Measurements from ENCODE around the gene CNOT1.
A peak's percentile ranks its signal among the peaks of the same experiment; 100 is the strongest.
"Not testable (repeated sequence)": the region's sequence is repeated elsewhere in the genome, so short reads cannot be mapped to it uniquely, and the experiment has no call there.

The CNOT1 gene

DNA sequence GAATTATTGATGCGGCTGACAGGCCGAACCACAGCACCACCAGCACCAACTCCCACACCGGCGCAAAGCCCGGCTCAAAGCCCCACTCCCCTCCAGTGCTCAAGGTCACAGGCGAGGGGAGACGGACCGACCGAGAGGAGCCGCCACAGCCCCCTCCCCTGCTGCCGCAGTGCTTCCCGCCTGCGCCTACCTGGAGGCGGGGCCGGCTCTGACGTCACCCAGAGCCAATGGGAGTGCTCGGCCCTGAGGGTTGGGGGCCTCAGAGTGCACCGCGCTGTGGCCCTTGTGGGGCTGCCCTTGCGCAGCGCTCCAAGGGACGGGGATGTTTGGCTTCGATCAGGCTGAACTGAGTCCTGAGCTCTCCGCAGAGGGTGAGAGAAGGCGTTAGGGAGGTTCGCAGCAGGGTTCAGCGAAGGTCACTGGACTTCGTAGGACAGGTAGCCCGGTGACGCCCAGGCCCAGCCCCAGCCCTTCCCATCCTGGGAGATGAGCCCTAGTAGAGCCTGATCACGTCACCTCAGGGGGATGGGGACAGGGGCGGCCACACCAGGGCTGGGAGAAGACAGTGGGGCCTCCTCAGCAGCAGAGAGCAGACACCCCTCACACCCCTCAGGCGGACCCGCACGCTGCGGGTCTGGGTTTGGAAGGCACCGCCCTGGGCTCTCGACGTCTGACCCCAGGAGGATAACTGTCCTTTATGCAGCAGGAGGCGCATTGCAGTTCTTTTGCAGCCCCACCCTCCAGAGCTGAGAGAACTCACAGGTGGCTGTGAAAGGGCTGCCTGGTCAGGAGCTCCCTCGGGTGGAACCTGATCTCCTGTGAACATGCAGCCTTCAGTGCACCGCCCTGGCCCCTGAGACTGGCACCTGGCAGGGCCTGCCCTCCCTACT, 128.1 kb downstream of the CNOT1 start:
- no peak for DNase-seq

DNA sequence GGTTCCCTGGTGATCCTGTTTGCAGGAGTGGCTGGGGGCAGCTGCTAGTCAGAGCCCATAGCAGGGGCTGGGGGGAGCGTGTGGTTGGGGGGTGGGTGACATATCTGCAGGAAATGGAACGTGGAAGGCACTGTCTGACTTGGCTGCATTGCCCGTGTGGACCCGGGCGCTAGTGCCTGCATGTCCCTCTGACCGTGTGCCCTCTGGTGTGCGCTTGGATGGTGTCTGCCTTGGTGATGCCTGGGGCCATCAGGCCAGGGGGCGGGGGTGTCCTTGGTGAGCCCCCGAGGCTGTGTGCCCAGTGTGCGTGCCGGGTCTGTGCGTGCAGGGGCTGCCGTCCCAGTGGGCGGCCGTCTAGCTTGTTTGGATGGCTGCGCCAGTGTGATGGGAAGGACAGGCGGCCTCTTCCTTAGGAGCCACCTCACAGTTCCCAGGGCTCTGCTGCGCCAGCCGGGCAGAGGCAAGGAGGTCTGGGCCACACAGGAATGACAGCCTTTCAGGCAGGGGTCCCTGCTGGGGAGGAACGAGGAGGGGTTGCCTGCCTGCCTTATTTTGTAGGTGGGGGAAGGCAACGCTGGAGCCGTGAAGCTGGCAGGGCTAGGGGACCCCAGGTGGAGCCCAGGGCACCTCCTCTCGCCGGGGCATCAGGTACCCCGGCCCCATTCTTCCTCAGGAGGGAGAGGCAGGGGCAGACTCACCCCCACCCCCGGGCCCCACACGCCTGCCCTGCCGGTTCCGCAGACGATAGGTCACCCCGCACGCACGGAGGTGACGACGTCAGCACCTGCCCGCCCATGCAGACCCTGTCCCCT, 129.0 kb downstream of the CNOT1 start:
- no peak for DNase-seq

DNA sequence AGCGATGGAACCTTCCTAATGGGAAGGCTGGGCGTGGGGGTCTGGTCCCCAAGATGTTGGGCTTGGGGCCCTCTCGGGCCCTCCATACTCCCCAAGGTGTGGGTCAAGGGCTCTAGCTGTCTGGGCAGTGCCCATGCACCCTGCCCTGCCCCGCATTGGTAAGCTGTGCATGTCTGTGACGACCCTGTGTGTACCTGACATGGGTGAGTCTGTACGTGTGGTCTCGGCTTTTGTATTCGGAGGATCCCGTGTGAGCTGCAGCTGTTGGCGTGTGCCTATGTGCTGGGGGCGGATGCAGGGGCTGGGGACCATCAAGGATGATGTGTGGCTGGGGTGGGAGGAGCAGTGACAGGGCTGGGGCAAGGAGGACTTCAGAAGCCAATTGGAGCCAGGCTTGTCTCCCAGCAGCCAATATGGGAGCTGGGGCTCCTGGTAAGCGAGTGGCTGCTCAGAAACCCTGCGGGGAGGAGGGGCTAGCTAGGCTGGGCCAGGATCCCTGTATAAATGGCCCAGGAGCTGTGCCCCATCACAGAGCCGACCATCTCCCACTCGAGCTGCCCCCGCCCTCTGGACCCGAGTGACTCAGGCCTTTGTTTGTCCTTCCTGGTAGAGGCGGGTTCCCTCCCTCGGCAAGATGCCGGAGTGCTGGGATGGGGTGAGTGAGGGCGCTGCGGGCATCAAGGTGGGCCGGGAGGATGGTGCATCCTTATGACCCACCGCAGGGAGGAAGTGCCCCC, 129.8 kb downstream of the CNOT1 start, which contains the start of gene NDRG4:
TSS of gene NDRG4 (plus strand) at position 529 of the 737 bp plus-strand sequence. CDS start at position 635, 106 bp downstream.
- DNase-seq, result peak; percentile 88

DNA sequence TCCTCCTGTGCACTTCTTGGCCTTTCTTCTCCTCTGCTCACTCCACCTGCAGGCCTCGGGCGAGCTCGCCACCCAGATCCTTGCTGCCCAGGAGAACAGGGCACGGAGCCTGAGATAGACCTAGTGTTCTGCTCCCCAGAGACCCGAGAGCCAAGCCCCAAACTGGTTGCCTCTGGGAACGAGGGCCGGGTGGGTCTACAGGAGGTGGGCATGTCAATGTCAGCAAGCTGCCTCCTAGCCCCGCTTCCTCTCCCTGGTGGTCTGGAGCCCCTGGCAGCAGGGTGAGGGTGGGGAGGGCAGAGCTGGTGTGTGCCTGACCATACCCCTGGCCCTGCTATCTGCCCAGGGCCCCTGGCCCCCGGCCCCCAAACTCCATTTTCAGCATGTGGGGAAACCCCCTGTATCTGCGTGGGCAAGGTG, 130.5 kb downstream of the CNOT1 start:
- DNase-seq, result no peak

DNA sequence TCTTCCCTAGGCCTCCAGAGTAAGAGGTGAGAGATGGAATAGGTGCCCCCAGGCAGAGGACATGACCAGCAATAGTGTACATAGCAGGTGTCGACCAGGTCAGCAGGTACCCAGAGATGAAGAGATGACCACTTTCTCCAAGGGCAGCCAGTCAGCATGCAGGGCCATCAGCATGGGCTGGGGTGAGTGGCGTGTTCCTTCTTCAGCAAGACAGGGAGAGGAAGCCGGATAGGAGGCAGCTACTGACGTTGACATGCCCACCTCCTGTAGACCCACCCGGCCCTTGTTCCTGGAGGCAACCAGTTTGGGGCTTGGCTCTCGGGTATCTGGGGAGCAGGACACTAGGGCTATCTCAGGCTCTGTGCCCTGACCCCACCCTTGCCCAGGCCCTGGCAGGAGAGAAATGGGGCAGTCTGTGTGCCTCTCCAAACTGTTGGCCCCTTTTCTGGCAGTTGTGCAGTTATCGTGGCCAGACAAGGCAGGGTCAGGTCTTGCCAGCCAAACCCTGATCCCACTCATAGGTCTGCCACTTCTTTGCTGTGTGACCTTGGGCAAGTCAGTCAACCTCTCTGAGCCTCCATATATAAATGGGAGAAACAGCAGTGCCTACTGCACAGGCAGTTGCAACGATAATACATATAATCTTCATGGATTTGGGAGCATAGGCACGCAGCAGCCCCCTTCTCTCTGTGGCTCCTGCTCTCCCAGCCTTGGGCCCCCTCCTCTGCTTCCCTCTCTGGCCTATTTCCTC, 131.1 kb downstream of the CNOT1 start:
- DNase-seq, result no peak

DNA sequence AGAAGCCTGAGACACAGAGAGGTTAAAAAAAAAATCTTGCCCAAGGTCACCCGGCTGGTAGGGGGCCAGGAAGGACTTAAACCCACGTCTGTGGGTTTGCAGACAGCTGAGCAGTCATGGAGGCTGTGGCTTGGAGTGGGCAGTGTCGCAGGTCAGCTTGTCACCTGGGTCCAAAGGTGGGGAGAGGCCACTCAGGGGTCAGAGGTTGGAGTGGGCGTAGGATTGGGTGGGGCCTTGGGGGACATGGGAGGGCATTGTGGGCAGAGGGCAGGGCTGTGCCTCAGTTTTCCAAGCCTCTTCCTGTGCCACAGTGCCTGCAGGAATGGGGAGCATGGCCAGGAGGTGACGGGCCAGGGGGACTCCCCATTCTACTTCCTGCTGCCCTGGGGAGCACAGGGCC, 131.7 kb downstream of the CNOT1 start:
- DNase-seq, result no peak

DNA sequence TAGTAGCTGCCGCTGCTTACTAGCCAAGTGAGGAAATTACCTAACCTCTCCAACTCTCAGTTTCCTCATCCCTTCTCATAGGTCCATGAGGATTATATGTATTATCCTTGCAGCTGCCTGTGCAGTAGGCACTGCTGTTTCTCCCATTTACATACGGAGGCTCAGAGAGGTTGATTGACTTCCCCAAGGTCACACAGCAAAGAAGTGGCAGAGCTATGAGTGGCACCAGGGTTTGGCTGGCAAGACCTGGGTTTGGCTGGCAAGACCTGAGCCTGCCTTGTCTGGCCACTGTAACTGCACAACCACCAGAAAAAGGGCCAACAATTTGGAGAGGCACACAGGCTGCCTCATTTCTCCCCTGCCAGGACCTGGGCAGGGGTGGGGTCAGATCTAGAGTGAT, 132.2 kb downstream of the CNOT1 start:
- no peak for DNase-seq

DNA sequence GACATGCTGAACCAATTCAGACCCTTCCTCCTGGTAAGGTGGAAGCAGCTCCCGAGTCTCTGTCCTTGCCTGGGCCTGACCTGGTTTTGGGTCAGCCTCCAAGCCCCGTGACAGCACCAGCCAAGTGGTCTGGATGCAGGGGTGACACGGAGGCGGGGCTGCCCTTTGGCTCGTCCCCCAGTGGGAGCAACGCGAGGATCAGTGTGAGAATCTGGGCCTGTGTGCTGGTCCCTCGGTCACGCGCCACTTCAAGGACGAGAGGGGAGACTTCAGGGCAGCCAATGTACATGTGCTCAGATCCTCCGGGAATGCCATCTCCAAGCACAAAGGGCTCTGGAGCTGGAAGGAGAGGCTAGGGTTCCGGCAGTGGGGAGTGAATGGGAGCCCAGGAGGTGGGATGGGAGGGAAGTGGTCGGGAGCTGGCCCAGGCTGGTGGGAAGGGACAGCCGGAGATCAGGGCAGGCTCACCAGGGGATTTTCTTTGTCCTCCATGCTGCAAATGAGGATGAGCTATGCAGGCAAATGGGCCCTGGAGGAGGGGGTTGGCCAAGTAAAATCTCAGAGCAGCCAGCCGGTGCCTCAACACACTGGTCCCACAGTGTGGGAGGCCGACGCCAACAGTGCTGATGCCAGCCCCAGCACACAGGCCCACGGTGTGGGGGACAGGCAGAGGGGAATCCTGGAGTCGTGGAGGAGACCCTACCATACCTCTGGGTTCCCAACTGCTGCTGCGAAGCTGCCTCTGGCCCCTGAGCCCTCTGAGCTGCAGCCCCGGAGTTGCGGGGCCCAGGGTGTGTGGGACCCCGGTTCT, 133.9 kb downstream of the CNOT1 start:
- DNase-seq, result no peak

DNA sequence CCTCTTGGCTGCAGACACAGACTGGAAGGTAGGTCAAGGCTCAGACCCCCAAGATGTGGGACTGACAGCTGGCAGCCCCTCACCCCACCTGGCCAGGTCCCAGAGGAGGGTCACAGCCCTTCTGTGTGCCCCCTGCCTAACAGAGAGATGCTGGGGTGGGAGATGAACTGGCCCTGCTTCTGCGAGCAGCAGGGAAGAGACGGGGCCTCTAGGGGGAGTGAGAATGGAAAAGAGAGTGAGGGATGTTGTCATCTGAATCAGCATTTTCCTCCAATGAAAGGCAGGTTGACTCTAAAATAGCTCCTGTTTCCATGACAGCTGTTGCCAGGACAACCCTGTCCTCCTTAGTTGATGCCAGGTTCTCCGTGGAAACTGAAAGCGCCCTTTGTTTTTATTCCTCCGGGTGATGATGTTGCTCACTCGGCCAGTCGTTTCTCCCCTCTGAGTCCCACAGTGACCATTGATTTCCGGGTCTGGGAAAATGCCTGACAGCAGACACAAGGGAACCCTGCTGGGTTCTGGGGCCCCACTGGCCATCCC, 134.6 kb downstream of the CNOT1 start:
- peak; percentile 94 for DNase-seq

DNA sequence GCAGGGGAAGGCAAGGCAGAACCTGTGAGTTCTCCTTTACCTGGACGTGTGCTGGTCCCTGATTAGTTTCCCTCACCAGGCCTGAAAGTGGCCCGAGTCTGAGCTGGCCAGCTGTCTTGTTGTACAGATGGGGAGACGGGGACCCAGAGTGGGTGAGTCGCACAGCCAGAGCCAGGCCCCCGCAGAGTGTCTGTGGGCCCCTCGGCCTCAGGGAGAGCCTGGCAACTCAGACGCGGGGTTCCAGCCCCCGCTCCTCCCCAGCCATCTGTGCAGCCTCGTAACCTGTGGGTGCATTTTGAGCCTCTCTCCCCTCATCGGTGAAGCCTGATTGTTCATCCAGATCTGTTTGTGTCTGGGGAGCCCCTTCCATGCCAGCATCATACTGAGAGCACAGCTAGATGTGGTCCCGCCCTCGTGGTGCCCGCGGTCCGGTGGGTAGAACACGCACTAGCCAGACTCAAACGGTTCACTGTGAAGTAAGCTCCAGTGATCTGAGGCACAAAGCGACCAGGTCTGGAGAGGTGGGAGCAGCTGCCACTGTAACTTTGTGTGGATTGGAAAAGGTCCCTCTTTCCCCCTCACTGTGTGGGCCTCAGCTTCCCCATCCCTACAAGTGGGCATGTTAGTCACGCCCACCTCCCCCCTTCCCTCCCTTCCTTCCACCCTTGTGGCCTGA, 135.7 kb downstream of the CNOT1 start:
- no peak for DNase-seq

DNA sequence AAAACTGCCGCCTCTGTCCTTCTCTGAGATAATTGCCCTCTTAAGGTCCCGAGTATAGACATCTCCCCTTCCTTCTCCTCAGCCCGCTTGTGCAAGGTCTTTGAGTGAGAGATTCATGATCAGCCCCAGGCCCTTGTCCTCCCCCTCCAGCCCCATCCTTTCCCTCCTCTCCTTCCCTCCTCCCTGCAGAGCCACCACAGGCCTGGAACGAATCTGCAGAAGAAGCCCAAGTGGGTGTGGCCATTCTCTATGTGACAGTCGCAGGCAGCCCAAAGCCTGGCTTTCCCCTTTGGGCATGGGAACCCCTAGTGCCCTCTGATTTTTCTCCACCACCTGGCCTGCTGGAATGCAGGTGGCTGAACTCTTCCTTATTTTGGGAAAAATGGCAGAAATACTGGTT, 136.9 kb downstream of the CNOT1 start:
- no peak for DNase-seq

DNA sequence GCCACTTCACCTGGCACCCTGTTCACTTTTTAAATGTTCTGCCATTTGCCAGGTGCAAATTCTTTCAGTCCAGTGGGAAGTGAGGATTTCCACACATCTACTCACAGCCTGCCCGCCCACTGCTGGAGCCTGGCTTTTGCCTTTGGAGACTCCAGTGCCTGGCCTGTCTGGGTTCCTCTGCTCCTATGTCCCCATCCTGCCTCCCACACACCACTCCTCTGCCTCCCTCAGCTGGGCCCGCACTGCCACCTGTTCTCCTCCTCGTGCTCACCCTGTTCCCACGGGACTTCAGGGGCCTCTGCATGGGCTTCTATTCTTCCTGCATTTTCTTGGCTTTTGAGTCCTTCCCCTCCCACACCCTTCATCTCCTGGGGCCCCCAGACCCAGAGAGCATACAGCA, 137.6 kb downstream of the CNOT1 start:
- no peak for DNase-seq

DNA sequence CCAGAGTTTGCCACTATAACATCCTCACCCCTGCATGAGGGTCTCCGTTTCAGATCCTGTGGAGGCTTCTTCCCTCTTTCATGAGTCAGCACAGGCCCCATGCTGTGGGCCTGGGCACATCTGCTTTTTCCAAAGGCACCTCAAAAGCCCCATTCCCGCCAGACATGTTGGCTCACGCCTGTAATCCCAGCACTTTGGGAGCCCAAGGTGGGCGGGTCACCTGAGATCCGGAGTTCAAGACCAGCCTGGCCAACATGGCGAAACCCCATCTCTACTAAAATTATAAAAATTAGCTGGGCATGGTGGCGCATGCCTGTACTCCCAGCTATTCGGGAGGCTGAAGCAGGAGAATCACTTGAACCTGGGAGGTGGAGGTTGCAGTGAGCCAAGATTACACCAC, 139.1 kb downstream of the CNOT1 start:
- DNase-seq, result not testable (repeated sequence)

DNA sequence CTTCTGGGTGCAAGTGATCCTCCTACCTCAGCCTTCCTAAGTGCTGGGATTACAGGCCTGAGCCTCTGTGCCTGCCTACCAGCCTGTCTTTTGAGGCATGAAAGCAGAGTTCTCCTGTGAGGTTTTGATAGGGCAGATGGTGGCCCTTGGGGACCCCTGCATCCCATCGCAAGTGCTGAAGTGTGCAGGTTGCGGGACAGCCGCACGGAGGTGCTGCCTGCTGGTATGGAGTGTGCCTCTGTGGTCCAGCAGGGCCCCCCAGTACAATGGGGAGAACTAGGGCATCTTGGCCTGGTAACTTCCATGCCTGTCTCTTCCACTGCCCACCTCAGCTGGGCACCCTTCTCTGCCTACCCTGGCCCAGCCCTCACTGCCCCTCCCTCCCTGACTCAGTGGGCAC, 139.6 kb downstream of the CNOT1 start:
- DNase-seq, result no peak

DNA sequence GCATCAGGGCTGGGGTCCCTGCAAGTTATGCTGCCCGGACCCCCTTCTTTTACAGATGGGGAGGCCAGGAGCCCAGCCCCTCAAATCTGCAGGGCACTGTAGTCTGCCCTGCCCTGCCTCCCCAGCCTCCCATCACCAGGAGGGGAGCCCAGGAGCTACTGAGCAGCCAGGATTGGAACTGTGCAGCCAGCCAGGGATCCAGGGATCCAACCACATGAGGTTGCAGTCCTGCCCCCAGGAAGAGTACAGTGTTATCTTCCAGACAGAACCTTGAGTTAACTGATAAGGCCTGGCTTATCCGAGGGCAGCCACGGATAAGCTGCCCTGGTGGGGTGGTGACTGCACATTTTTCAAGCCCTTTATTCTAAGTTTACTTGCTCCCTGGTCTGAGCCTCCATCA, 141.1 kb downstream of the CNOT1 start:
- DNase-seq, result no peak

DNA sequence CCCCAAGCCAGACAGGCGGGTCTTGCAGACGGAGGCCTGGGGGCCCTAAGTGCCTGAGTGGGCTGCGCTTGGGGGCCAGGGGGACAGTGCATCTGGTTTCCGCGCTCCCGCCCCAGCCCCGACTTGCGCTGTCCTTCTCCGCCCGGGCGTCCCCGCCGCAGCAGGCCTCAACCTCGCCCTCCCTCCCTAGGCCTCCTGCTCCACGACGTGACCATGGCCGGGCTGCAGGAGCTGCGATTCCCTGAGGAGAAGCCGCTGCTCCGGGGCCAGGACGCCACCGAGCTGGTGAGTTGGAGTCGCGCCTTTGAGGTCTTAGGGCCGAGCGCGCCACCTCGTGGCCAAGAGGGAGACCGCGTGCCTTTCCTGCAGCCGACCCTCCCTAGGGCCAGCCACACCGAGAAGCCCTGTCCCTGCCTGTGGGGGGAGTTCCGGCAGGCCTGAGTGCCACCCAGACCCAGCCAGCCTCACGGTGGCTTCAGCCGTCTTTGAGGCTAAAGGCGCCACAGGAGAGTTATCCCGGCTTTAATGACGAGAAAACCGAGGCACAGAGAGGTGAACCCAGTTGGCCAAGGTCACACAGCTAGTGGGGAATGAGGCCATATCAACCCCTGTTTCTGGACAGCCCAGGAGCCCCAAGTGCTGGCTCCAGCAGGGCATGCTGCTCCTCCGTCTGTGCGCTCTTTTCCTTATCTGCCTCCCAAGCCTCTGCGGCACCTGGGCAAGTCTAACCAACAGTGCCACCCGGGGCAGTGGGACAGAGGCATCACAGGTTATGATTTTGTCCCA, 141.9 kb downstream of the CNOT1 start:
- DNase-seq, result peak; percentile 68

DNA sequence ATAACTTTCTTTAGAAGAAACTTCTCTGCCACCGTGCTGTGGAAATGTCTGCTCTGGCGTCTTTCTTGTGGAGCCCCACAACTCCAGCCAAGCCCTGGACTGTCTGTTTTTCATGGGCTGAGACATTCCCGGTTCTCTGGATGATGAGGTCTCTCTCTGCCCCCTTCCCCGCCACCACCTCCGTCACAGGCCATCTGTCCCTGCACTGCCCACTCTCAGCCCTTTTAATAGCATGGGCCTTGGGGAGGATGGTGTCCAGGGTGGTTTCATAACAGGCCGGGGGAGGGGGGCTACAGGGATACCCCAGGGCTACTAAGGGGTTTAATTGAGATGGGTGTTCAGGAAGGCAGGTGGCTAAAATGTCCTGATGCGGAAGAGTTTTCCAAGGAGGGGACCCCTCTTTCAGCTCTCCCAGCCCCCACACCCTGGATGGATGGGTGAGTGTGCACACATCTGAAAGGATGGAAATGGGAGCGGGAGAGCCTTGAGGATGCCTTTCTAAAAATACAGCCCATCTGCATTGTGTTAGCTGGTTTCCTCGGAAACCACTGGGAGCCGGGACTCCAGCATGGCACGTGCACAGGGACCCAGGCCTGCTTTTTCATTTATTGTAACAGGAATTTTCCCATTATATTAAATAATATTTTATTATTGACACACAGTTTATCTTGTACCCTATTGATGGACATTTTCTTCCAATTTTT, 144.3 kb downstream of the CNOT1 start:
- DNase-seq, result no peak

DNA sequence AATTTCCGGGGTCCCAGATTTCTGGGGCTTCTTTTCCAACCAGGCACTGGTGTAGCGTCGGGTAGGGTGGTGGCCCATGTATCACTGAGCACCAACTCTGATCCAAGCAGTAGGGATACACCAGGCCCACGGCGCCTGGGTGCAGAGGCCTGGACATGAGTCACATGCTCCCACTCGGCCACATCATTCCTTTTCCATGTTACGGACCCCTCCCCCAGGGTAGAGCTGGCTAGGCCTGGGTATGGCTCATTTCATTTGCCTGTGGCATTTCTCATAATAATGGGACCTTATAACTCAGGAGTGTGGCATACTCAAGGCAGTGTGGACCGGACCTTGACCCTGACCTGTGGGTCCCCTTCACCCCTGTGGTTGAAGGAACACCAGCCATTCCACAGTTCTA, 147.7 kb downstream of the CNOT1 start:
- no peak for DNase-seq

DNA sequence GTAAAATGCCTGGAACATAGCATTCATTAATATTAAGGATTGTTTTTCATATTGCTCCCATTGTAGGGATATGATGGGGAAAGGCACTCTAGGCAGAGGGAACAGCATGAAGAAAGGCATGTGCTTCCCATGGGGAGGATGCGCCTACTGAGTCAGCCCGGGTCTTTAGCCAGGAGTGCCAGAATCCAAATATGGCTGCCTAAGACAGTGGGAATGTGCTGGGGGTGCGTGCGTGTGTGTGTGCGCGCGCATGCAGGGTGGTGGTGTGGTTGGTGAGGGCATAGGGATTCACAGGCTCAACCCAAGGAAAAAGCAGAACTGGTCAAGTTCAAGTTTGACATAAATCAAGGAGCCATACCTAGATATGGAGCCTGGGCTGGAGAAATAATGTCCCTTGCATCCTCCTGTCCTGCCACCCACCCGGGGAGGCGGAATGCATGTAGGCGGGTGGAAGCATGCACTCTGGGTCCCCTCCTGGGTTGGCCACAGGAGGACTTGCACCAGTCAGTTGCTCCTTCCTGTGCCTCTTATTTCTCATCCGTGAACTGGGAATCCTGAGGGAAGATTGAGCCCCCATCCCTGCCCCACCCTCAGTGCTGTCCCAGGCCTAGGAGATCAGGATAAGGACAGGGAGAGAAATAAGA, 148.3 kb downstream of the CNOT1 start:
- no peak for DNase-seq
